Measurements from ENCODE around the gene BTBD9.

Gene BTBD9

DNA sequence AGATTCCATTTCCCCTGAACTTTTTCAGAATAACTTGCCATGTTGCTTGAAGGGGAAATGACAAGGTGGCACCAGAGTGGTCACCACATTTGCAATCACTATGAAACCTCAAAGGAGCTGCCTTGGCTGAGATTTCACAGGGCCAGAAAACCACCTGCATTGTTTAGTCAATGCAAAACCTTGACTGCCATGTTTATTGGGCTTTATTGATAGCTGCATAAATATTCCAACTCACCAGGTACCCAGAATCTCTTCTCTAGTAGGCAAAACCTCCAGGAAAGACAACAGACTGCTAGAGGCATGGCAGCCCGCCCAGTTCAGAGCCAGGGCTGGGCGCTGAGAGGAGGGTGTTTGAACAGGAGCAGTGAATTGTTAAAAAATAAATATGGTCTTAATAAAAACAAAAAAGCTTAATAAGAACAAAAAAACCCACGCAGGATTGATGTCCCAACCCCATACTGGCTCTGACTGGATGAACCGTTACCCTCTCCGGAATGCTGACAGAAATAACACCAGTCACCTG, 444.6 kb downstream of the BTBD9 start:
- DNase-seq (ENCODE audit: low read depth in 2 of 2): no peak

DNA sequence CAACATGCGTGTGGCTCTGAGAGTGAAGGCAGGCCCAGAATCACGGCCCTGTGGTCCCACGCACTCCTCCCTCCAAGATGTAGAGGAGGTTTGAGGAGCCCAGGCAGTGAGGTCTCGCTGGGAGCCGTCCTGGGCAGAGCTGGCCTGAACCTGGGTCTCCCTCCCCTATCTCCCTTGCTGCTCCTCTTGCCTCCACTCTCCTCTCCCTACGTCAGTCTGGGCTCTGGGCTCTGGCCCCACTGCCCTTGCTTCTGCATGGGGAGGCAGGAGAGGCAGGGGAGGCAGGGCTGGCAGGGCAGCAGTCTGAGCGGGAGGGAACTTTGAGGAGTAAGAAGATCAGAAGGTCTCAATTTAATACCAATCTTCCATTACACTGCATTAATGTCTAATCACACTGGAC, 445.1 kb downstream of the BTBD9 start:
- DNase-seq (ENCODE audit: low read depth in 2 of 2): no peak

DNA sequence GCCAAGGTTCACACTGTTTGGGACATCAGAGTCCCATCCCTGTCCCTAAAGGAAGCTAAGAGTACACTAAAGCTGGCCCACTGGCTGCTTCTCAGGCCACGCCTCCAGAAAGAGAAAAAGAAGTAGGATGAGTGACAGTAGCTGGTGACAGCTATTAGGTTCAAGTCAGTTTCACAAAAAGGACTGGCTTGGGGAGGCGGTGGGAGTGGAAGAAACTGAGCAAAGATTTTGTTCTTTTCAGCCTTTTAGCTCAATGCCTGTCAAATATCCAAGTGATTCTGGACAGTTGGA, 445.5 kb downstream of the BTBD9 start:
- no peak for DNase-seq (ENCODE audit: low read depth in 2 of 2)

DNA sequence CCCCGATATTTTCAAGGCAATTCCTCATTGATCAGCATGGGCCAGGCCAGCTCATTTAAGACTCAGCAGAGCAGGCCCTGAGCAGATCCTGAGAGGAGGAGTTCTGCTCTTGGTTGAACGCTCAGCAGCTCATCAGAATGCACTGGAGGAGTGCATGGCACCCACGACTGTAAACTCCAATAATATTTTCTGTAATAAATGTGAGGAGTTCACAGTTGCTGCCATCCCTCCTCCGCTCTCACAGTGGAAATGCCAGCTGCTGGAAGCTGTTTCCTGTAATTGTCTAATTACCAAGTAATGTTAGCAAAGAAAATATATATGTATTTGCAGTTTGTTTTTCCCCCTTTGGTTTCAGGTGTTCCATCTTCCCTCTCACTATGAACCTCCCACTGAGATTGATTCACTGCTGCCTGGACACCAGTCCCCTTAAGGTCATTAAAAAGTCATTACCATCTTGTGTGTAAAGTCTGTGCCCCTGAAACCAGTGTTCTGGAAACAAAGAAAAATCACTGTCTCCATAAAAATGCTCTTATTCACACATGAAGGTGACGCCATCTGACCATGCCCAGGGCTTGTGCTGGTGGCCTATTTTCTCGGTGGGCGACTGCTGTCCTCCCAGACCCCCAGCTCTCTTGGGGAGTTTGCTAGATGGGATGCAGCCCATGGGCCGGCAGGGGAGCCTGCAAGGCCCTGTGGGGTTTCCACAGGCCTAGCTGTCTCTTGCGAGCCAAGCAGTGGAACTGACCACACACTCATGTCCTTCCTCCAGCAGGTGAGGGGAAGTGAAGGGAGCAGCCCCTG, 446.0 kb downstream of the BTBD9 start:
- DNase-seq (ENCODE audit: low read depth in 2 of 2): no peak

DNA sequence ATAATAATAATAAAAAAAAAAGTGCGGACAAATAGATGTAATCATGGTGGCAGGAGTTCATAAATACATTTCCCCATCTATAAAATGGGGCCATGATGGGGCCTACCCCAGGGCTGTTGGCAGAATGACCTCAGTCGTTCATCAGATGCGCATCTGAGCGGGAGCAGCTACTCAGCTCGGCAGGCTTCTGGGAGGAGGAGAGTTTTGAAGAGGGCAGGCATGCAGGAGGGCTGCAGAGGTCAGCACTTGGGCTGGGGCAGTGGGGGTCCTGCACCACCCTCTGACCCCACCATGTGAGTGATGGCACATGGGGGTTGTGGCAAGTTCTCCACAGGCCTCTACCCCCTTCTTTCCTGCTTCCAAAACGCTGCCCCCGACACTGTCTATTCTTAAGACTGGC, 446.7 kb downstream of the BTBD9 start:
- no peak for DNase-seq (ENCODE audit: low read depth in 2 of 2)

DNA sequence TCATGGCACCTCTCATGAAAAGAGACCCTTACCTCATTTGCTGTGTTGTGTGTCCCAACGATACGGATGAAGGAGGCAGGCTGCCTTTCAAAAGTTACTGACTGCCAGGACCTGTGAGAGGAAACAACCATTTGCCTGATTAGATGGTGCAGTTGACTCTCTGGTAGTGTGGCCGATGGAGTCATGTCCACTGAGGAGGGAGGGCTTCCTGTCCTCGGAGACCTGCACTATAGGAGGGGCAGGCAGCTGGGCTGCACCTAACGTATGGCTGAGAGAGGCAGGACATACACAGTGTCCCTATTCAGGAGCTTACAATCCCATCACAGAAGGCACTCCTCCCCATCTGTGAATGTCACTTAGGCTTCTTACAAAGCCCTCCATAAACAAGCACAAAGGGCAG, 447.2 kb downstream of the BTBD9 start:
- no peak for DNase-seq (ENCODE audit: low read depth in 2 of 2)

DNA sequence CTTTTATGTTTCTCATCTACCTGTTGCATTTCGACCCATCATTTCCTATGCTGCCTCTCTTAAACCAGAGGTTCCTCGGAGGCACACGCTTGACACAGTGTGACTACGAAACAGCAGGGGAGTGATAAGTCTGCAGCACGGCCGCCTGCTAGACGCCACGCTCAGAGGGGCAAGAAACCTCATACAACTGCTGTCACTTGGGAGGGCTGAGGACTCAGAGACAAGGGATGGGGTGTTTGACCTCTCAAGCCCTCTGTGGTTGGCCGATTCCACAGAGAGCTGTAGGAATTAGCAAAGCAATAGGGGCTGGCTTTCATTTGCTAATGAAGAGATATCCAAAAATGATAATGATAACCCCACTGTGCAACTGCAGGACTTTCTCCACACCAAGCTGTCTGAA, 447.7 kb downstream of the BTBD9 start:
- no peak for DNase-seq (ENCODE audit: low read depth in 2 of 2)

DNA sequence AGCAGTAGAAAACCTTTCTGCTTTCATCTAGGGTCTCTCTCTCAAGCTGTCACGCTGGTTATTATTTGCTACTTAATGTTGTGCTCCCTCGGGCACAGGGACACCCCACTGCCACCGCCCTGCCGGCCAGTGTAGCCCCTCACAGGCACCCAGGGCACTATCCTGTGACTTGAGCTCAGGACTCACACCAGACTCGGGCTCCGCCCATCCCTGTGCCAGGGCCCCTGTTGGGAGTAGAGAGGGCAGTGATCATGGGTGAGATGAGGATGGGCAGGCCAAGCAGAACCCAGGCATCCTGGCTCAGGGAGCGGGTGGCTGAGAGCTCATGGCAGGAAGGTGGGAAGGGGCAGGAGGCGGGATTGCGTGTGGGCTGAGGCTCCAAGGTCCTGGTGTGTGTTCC, 448.3 kb downstream of the BTBD9 start:
- no peak for DNase-seq (ENCODE audit: low read depth in 2 of 2)

DNA sequence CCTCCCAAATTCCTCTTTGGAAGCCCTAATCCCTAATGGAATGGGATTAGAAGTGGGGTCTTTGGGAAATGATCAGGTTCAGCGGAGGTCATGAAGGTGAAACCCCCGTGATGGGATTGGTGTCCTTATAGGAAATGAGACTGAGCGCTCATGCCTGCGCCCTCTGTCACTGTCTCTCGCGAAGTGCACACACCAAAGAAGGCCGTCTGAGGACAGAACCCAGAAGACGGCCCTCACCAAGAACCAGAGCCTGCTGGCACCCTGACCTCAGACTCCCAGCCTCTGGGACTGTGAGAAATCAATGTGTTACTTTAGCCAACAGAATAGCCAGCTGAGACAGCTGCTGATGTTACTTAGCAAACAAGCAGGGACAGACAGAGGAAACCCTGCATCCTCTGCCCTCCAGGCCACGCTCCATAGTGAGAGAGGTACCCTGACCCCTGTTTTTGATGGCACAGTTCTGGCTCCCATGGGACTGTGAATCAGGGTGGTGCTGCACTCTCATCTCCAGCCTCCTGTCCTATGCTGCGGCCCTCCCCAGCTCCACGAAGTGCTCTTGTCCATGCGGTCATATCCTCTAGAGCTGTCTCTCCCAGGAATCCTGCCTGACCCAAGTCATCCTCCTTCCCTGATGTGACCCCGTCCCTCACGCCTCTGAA, 450.9 kb downstream of the BTBD9 start:
- DNase-seq (ENCODE audit: low read depth in 2 of 2): no peak

DNA sequence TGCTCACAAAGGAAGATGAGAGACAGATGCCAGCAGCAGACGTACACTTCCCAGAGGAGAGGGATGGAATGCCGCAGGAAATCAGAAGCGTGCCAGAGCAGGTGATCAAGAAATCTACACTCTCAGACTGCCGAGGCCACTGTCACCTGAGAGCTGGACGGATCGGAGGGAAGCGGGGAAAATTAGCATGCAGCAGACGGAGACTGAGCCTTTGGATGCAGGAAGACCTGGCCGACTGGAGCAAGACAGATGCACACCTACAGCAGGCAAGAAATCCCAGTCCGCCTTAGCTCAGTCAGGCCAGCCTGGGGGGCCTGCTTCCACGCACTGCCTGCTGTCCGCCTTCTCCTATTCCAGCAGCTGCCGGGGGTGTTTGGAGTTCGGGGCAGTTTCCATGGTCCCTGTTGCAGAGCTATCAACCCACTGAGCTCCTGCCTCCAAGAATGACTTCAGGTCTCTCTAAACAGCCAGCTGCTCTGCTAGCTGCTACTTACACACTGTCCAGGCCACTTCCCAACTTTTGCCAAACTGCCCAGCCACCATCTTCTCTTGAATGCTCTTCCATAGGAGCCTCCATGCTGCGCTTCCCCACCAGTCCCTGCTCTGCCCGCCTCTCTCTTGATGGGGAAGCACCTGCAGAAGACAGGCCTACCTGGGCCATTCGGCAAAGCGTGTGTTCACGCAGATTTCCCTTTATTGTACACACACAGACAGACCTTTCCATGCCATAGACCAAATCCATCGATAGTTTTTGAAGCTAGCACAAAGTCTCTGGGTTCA, 451.7 kb downstream of the BTBD9 start:
- DNase-seq (ENCODE audit: low read depth in 2 of 2): no peak

DNA sequence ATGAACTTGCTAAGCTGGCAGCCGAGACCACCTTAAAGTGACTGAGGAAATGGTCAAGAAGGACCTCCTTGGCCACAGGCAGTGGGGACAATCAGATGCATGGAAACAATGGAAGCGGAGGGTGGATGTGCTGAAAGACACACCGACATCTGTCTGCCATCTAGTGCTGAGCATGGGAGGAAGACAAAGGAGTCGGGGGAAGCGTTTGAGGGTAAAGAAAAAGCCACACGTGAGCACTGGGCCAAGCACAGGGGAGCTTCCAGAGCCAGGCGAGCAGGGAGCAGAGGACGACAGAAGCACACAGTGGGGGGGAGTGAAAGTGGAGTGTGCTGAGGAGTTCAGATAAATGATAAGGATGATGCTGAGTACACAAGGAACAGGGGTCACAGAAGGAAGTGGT, 452.4 kb downstream of the BTBD9 start:
- no peak for DNase-seq (ENCODE audit: low read depth in 2 of 2)

DNA sequence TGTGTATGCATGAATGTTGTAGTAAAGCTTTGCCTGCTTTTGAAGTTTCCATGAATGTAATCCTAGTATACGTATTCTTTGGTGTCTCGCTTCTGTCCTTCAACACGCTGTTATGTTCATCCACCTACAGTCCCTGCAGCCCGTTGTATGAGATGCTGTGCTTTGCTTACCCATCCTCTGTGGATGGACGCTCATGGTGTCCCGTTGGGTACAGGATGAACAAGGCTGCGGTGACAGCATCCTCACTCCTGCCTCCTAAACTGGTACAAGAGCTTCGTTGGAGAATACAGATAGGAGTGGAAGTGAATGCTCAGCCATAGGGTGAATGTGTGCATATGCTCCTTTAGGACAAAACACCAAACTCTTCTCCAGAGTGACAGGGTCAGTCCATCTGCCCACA, 454.0 kb downstream of the BTBD9 start:
- DNase-seq (ENCODE audit: low read depth in 2 of 2): no peak

DNA sequence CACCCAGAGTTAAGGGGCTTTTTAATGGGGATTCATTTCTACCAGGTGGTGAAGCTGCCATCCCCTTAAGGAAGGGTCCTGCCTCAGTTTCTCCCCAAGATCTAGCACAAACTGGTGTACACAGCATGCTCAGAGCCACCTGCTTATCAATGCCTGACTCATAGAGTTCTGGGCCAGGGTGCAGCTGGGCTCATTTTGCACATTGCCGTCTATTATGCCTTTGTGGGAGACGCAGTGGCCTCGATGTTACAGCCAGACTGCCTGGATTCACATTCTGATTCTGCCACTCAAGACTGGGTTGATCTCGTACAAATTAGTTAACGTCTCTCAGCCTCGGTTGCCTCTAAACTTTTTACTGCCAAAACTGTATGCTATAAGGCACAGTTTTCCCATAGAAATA, 454.5 kb downstream of the BTBD9 start:
- DNase-seq (ENCODE audit: low read depth in 2 of 2): no peak

DNA sequence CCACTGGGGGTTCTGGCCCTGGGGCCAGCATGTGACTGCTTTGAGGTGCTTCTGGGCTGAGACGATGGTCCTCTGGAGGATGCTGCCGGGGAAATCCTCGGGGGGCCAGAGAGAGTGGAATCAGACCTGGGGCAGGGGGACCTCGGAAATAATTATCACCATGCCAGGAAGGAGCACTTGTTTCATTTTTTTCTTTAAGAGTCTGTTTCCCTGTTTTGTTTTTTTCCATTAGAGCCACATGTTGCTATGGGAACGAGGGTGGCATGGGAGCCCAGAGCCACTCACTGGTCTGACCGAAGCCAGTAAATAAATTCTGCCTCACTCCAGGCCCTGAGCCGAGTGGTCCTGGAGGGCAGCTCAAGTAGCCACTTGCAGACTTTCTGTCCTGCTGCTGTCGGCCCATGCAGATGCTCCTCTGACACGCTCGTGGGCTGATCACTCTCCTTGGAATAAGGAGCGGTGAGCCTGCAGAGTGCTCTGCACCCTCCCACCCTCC, 455.1 kb downstream of the BTBD9 start:
- DNase-seq (ENCODE audit: low read depth in 2 of 2): no peak

DNA sequence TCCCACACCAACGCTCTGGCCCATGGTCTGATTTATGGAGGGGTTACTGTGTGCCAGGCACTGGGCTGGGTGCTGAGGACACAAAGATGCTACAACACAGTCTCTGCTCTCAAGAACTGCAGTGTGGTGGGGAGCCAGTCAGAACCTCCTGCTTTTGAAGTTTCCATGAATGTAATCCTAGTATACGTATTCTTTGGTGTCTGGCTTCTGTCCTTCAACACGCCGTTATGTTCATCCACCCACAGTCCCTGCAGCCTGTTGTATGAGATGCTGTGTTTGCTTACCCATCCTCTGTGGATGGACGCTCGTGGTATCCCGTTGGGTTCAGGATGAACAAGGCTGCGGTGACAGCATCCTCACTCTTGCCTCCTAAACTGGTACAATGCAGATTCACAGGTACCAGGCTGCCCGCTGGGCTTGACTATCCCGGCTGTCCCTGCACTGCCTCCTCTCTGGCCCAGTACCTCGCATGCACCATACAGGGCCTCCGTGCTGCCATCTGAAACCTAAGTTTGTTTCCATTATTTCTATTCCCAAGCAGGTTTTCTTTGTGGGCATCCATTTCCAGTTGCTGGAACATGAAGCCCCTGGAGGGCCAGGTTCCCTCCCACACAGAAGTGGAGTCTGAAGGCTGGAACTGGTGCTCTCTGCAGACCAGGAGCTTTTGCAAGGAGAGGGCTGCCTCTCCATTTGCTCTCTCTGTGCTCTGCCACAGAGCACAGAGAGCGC, 455.7 kb downstream of the BTBD9 start:
- DNase-seq (ENCODE audit: low read depth in 2 of 2): no peak

DNA sequence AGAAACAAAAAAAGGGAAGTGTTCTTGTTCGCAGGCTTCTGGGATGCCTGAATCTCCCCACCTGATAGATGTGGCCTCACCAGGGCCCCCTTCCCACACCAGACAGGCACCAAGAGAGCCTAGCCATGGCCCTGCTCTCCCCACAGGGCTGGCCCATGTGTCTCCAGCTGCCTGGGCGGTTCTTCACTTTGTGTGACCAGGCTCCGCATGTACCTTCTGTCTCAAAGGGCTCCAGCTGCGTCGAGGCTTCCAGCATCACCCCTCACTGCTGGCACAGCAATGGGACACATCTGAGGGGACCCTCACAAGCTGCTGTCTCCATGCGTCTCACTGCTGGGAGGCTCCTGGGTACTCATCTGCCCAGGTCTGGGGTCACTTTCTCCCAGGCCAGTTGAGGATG, 457.3 kb downstream of the BTBD9 start:
- no peak for DNase-seq (ENCODE audit: low read depth in 2 of 2)

DNA sequence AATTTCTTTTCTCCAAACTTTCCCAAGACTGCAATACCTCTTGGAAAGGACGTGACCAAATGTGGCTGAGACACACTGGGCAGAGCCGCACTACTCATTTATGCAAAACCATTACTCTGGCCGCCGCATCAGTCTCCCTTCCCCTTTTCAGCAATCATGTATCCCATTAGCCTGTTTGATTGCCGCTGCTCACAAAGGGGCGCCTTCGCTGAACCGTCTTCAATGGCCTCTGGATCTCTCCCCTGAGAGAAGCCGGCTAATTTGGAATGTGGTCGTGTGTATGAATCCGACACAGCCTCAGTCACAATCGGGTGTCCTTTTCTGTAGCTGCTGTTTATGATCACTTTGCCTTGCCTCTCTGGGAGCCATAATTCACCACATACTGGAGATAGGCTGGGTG, 459.1 kb downstream of the BTBD9 start:
- no peak for DNase-seq (ENCODE audit: low read depth in 2 of 2)

DNA sequence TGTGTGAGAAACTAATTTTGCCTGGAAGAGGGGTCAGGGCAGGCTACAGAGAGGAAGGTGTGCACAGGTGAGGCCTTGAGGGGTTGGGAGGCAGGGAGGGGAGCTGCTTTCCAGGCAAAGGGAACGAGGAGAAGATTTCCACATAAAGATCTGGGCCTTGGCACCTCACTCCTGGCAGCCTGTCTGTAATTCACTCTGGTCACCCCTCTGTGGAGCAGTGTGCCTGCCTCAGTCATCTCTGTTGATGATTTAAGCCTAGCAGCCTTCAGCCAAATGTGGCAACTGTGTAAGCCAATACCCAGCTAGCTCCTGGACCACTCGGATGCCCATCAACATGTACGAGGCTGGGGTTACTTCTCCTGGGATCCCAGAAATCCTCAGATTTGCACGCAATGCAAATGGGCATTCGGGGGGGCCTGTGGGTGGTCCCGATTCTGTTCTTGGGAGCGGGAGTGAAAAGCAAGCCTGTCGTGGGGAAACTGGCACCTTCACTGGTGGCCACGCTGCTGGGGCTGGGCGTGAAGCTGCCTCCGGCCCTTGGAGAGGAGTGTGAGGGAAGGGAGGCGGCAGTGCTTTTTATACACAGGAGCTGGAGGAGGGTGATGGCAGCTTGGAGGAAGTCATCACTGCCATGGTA, 459.8 kb downstream of the BTBD9 start:
- no peak for DNase-seq (ENCODE audit: low read depth in 2 of 2)

DNA sequence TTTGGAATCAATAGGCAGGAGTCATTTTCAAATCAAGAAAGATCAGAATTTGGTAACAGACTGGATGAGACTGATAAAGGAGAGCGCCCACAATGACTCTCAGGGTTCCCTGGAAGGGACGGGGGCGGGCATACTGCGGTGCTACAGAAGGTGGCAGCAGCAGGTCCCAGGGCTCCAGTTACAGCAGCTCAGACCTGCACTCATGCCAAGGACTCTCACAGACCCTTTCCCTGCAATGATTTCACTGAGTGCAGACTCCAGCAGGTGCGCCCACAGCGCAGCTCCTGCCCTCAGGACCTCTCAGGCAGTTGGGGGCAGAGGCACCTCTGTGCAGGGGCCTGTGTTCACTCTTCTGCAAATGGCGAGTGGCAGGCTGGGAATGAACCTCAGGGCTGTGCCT, 460.4 kb downstream of the BTBD9 start:
- DNase-seq (ENCODE audit: low read depth in 2 of 2): no peak

DNA sequence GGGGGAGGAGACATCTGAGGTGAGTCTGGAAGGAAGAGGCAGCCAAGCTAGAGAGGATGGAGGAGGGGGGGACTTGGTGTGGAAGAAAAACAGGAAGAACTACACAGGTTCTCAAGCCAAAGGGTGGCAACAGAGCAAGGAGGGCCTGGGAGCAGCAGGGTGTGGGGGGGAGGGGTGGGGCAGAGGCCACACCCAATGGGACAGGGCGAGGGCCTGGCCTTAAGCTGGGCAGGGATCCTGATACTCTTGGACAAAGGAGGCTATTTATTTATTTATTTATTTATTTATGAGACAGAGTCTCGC, 461.2 kb downstream of the BTBD9 start:
- DNase-seq (ENCODE audit: low read depth in 2 of 2): no peak

DNA sequence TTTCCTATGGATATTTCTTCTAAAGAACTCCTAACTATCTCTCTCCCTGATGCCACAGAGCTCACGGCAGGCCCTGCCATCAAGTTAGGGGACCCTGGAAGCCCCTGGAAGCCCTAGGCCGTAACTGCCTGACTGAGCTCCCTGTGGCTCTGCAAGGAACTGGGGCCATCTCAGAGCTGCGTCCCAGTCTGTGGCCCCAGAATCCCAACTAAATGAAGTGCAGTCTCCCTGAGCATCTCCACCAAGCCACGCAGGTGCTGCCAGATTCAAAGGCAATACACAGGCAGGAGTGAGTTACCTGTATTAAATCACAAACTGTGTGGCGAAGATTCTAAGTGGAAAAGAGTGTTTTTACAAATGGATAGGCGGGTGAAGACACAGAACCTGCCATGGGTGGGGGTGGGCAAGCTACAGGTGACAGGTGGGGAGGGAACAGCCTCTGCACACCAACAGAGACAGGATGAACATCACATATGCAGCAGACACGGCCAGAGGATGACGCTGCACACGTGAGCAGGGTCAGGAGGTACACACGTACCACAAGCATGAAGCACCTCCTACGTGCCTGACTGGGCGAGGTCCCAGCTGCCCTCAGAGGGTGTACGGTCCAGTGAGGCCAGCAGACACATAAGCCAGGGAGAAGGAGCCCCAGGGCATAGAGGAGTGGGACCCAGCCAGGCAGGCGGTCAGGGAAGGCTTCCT, 461.7 kb downstream of the BTBD9 start:
- no peak for DNase-seq (ENCODE audit: low read depth in 2 of 2)

Measured in stimulated activated CD8-positive, alpha-beta memory T cell treated with anti-CD3 and anti-CD28 coated beads, Interleukin-2, amount 100 ng/mL, for 1 hour (primary cell).